Neural cell (in vitro differentiated cells): ENCODE measurements around the gene HOGA1. TPM values are rescaled to one million over a fixed set of nuclear protein-coding genes. Genes with fewer than 3 reads are reported as not detected.

Experiments used
- H2AFZ ChIP-seq: fragments of 200-600, 300-800 bp; sonication (generic), shearing (Covaris generic); 2 replicates; pipeline ENCODE4 v1.6.0; 2014; ENCODE audit warnings: low read depth, mild to moderate bottlenecking, antibody characterized with exemption, low read length, moderate library complexity
- H3F3A ChIP-seq: fragments of 200-600 bp; shearing (Covaris generic); 2 replicates; pipeline ENCODE4 v1.6.1; 2016; ENCODE audit warnings: mild to moderate bottlenecking, moderate library complexity, mixed read lengths, antibody characterized with exemption, low read length; ENCODE audit not compliant: insufficient read depth, poor library complexity, severe bottlenecking
- H3K27ac ChIP-seq: fragments of 200-600, 300-800 bp; sonication (generic), shearing (Covaris generic); 2 replicates; pipeline ENCODE4 v1.5.1; 2014; ENCODE audit warnings: mild to moderate bottlenecking, low read length, moderate library complexity
- H3K27me3 ChIP-seq: fragments of 300-800, 200-600 bp; sonication (generic), shearing (Covaris generic); 2 replicates; pipeline ENCODE4 v1.6.0; 2014; ENCODE audit warnings: mild to moderate bottlenecking, low read depth, low read length, moderate library complexity; ENCODE audit not compliant: insufficient read depth
- H3K36me3 ChIP-seq: fragments of 300-800, 200-600 bp; sonication (generic), shearing (Covaris generic); 2 replicates; pipeline ENCODE4 v1.5.1; 2014; ENCODE audit warnings: mild to moderate bottlenecking, antibody characterized with exemption, low read length, moderate library complexity; ENCODE audit not compliant: insufficient read depth
- H3K4me2 ChIP-seq: fragments of 300-800, 200-600 bp; sonication (generic), shearing (Covaris generic); 2 replicates; pipeline ENCODE4 v1.6.0; 2014; ENCODE audit warnings: mild to moderate bottlenecking, low read length
- H3K4me3 ChIP-seq: fragments of 300-800, 200-600 bp; sonication (generic), shearing (Covaris generic); 2 replicates; pipeline ENCODE4 v1.5.1; 2014; ENCODE audit warnings: mild to moderate bottlenecking, low read length, moderate library complexity
- H3K79me2 ChIP-seq: fragments of 200-600 bp; shearing (Covaris generic); replicated peaks from 2 replicates; pipeline ENCODE4 v1.6.0; 2014; ENCODE audit warnings: mild to moderate bottlenecking, low read length, moderate library complexity; ENCODE audit not compliant: insufficient read depth
- H3K9ac ChIP-seq: fragments of 300-800, 200-600 bp; sonication (generic), shearing (Covaris generic); 2 replicates; pipeline ENCODE4 v1.6.1; 2016; ENCODE audit warnings: mild to moderate bottlenecking, low read length, mixed read lengths
- H3K9me2 ChIP-seq: fragments of 200-600 bp; shearing (Covaris generic); 2 replicates; pipeline ENCODE4 v1.6.1; 2016; ENCODE audit warnings: mild to moderate bottlenecking, low read length, mixed read lengths; ENCODE audit not compliant: insufficient read depth
- H3K9me3 ChIP-seq: fragments of 200-600, 300-800 bp; sonication (generic), shearing (Covaris generic); 2 replicates; pipeline ENCODE4 v1.6.1; 2016; ENCODE audit warnings: mild to moderate bottlenecking, mixed run types, low read length, moderate library complexity, mixed read lengths
- H4K20me1 ChIP-seq: fragments of 200-600 bp; shearing (Covaris generic); 2 replicates; pipeline ENCODE4 v1.6.1; 2016; ENCODE audit warnings: mild to moderate bottlenecking, mixed run types; ENCODE audit not compliant: insufficient read depth
- EP300 ChIP-seq: fragments of 450-650 bp; conservative IDR thresholded peaks from 2 replicates; pipeline ENCODE4 v1.6.1; 2014; ENCODE audit warnings: antibody characterized with exemption, mild to moderate bottlenecking, moderate library complexity; ENCODE audit not compliant: poor library complexity, severe bottlenecking
- EZH2 ChIP-seq: fragments of 200-600, 300-800 bp; shearing (Covaris generic), sonication (generic); IDR thresholded peaks from 2 replicates; pipeline ENCODE4 v1.6.1; 2014; ENCODE audit warnings: antibody characterized with exemption, low read length, borderline replicate concordance, mild to moderate bottlenecking; ENCODE audit not compliant: insufficient read depth, poor library complexity, severe bottlenecking
- MXI1 ChIP-seq: fragments of 450-650 bp; conservative IDR thresholded peaks from 2 replicates; pipeline ENCODE4 v1.6.1; 2014; ENCODE audit warnings: antibody characterized with exemption, mild to moderate bottlenecking; ENCODE audit not compliant: poor library complexity, severe bottlenecking
- POLR2AphosphoS5 ChIP-seq: IDR thresholded peaks from 2 replicates; pipeline ENCODE4 v1.6.1; 2012
- RAD21 ChIP-seq: fragments of 450-650 bp; conservative IDR thresholded peaks from 2 replicates; pipeline ENCODE4 v1.6.1; 2014; ENCODE audit warnings: antibody characterized with exemption, mild to moderate bottlenecking, moderate library complexity
- SMC3 ChIP-seq: fragments of 450-650 bp; conservative IDR thresholded peaks from 2 replicates; pipeline ENCODE4 v1.6.1; 2014; ENCODE audit warnings: antibody characterized with exemption, mild to moderate bottlenecking, moderate library complexity; ENCODE audit not compliant: poor library complexity
- TAF1 ChIP-seq: IDR thresholded peaks from 2 replicates; pipeline ENCODE4 v1.6.1; 2012; ENCODE audit warnings: low read depth
- polyA plus RNA-seq: library from polyadenylated mRNA; depleted of rRNA; stranded (reverse); fragments of >200 nt; gene quantifications from 2 replicates; pipeline ENCODE4 v1.2.3, GENCODE V29; 2014
- TF ChIP-seq, protein P1 (sequence below): IDR thresholded peaks from 2 replicates; pipeline ENCODE4 v1.6.1; 2012; ENCODE audit warnings: borderline replicate concordance
- TF ChIP-seq, protein P2 (sequence below): fragments of 450-650 bp; IDR thresholded peaks from 2 replicates; pipeline ENCODE4 v1.5.1; 2014; ENCODE audit warnings: antibody characterized with exemption, mild to moderate bottlenecking, moderate library complexity; ENCODE audit not compliant: poor library complexity, severe bottlenecking

HOGA1 gene
- polyA plus RNA-seq, 1 donor from 2014 or later = not detected

DNA sequence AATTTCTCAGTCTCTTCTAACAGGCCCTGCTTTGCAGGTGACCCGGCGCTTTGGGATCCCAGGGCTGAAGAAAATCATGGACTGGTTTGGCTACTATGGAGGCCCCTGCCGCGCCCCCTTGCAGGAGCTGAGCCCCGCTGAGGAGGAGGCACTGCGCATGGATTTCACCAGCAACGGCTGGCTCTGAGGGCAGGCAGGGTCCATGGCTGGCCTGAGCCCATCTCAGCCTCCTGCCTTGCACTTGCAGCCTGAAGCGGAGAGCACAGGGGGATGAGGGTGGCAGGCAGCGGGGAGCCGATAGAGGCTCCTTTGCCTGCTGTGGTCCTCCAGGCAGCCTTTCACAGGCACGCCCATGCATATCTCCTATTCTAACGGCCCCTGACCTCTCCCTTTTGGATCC is 27.3 kb downstream of the HOGA1 start:
- Histone ChIP-seq H3K79me2 (no peaks in the 10 kb centered on the region), H3K9me3 (no peaks in the 10 kb centered on the region), H3K9ac (no peak overlapping the region), H3K36me3 (no peaks in the 10 kb centered on the region), H2AFZ (no peak overlapping the region), H4K20me1 (no peaks in the 10 kb centered on the region), H3K4me2 (no peak overlapping the region), H3K27me3 (no peaks in the 10 kb centered on the region), H3K4me3 (no peak overlapping the region), H3K9me2 (no peaks in the 10 kb centered on the region), H3F3A (no peaks in the 10 kb centered on the region), H3K27ac (no peak overlapping the region)
- TF ChIP-seq SMC3 (no peak), POLR2AphosphoS5 (no peak), EZH2 (no peak), MXI1 (no peak), TAF1 (no peak), RAD21 (no peak)
- TF ChIP-seq, protein P1, sequence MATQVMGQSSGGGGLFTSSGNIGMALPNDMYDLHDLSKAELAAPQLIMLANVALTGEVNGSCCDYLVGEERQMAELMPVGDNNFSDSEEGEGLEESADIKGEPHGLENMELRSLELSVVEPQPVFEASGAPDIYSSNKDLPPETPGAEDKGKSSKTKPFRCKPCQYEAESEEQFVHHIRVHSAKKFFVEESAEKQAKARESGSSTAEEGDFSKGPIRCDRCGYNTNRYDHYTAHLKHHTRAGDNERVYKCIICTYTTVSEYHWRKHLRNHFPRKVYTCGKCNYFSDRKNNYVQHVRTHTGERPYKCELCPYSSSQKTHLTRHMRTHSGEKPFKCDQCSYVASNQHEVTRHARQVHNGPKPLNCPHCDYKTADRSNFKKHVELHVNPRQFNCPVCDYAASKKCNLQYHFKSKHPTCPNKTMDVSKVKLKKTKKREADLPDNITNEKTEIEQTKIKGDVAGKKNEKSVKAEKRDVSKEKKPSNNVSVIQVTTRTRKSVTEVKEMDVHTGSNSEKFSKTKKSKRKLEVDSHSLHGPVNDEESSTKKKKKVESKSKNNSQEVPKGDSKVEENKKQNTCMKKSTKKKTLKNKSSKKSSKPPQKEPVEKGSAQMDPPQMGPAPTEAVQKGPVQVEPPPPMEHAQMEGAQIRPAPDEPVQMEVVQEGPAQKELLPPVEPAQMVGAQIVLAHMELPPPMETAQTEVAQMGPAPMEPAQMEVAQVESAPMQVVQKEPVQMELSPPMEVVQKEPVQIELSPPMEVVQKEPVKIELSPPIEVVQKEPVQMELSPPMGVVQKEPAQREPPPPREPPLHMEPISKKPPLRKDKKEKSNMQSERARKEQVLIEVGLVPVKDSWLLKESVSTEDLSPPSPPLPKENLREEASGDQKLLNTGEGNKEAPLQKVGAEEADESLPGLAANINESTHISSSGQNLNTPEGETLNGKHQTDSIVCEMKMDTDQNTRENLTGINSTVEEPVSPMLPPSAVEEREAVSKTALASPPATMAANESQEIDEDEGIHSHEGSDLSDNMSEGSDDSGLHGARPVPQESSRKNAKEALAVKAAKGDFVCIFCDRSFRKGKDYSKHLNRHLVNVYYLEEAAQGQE = no peak

DNA sequence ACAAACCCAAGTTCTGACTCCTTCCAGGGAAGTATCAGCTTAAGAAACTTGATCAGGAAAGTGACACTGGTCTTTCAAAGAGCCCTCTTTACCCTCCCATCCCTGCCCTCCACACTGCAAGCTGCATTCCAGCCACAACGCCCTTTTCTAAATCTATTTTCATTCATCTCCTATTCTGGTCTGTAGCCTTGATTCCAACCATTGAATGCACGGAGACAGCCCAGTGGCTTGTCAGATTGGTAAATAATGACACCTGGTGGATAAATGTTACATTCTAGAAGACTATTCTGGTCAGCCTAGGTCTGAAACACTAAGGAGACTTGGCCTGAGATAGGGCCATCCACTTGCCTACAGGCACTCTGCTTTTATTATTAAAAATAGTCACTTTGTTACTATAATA is 28.2 kb downstream of the HOGA1 start:
- Histone ChIP-seq H3K79me2 (no peaks in the 10 kb centered on the region), H3K36me3 (no peaks in the 10 kb centered on the region), H3K4me2 (no peak overlapping the region), H3K27me3 (no peaks in the 10 kb centered on the region), H4K20me1 (no peaks in the 10 kb centered on the region), H3F3A (no peaks in the 10 kb centered on the region), H3K9ac (no peak overlapping the region), H3K9me3 (no peaks in the 10 kb centered on the region), H2AFZ (no peak overlapping the region), H3K9me2 (no peaks in the 10 kb centered on the region), H3K4me3 (no peak overlapping the region), H3K27ac (no peak overlapping the region)
- TF ChIP-seq RAD21 (peak; percentile 31), SMC3 (peak; percentile 26), TAF1 (no peak), EP300 (no peak), POLR2AphosphoS5 (no peak), EZH2 (no peak), MXI1 (no peak)
- TF ChIP-seq, protein P1 = no peak
- TF ChIP-seq, protein P2, sequence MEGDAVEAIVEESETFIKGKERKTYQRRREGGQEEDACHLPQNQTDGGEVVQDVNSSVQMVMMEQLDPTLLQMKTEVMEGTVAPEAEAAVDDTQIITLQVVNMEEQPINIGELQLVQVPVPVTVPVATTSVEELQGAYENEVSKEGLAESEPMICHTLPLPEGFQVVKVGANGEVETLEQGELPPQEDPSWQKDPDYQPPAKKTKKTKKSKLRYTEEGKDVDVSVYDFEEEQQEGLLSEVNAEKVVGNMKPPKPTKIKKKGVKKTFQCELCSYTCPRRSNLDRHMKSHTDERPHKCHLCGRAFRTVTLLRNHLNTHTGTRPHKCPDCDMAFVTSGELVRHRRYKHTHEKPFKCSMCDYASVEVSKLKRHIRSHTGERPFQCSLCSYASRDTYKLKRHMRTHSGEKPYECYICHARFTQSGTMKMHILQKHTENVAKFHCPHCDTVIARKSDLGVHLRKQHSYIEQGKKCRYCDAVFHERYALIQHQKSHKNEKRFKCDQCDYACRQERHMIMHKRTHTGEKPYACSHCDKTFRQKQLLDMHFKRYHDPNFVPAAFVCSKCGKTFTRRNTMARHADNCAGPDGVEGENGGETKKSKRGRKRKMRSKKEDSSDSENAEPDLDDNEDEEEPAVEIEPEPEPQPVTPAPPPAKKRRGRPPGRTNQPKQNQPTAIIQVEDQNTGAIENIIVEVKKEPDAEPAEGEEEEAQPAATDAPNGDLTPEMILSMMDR = peak; percentile 30
